Left colon (tissue), 2 donors: ENCODE measurements around the gene QRICH2. TPM values are rescaled to one million over a fixed set of nuclear protein-coding genes. Genes with fewer than 3 reads are reported as not detected.
A peak's percentile ranks its signal among the peaks of the same experiment; 100 is the strongest.
"Not testable (repeated sequence)": the region's sequence is repeated elsewhere in the genome, so short reads cannot be mapped to it uniquely, and the experiment has no call there.

ENCODE experiments used
- ATAC-seq: fragments of 200-7000 bp; cut with Tn5 transposase; one replicate; pipeline ENCODE4 v1.9.1; 2020; ENCODE audit warnings: mild to moderate bottlenecking, moderate library complexity
- DNase-seq, 2 donors: peaks; one replicate each; pipeline ENCODE4 v3.0.0-alpha.2; 2020
- intact Hi-C, 2 donors: fragments of 100-400 bp; cut with DNase I in 1 of 2; cut with micrococcal nuclease in 1 of 2; formaldehyde crosslinking; loops; one replicate each; pipeline versions ENCODE4 v1.11.2 to v1.14.0; 2022; cut with DNase I, micrococcal nuclease
- total RNA-seq, 2 donors: library from RNA; stranded (reverse); fragmentation: NEBNext Ultra II Directional; extraction: Animal tissue kit (Norgen Biotek cat#: 25700); gene quantifications; one replicate each; pipeline ENCODE4 v1.2.1, GENCODE V29; 2021
- donor health status: DM: no; HTN: no; CAD: no.
- donor health status: DM: yes; HTN: yes; CAD: no.

The QRICH2 gene
- total RNA-seq, 2 donors from 2014 or later: 1.9 to 2.3 TPM

DNA sequence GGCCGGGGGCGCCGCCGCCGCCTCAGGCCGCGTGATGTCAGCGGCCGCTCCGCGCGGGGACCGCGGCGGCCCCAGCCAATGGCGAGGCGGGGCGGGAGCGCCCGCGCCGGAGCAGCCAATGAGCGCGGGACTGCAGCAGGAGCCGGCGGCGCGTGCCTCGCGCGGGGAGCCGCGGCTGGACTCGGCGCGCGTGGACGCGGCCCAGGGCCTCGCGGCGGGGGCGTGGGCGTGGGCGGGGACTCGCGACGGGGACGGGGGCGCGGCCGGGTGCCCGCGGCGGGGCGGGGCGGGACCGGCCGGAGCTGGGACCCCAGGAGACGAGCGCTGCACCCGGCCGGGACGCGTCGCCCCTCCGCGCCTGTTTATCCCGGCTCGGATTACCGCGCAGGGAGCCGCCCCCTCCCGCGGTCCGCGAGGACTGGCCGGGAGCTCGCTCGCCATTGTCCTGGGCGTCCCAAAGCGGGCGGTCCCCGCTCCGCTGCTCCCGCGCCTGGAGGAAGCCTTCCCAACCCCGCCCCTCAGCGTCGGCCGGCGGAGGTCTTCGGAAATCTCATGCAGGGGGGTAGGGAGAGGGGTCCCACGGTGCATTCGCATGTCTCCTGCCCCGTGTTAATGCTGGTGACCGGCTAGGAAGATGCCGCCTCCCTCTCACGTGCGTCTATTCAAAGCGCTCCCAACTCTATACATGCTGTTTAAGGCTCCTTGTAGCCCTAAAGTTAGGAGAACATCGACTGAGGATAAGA, 67.4 kb downstream of the QRICH2 start, which contains the start of gene RNF157:
TSS of gene RNF157 (minus strand) at position 33 of the 743 bp plus-strand sequence. CDS start 253 bp downstream, outside the sequence.
- DNase-seq (peak; percentile 59 to 67), ATAC-seq (peak; percentile 73)
- intact Hi-C loops: no loop called here

DNA sequence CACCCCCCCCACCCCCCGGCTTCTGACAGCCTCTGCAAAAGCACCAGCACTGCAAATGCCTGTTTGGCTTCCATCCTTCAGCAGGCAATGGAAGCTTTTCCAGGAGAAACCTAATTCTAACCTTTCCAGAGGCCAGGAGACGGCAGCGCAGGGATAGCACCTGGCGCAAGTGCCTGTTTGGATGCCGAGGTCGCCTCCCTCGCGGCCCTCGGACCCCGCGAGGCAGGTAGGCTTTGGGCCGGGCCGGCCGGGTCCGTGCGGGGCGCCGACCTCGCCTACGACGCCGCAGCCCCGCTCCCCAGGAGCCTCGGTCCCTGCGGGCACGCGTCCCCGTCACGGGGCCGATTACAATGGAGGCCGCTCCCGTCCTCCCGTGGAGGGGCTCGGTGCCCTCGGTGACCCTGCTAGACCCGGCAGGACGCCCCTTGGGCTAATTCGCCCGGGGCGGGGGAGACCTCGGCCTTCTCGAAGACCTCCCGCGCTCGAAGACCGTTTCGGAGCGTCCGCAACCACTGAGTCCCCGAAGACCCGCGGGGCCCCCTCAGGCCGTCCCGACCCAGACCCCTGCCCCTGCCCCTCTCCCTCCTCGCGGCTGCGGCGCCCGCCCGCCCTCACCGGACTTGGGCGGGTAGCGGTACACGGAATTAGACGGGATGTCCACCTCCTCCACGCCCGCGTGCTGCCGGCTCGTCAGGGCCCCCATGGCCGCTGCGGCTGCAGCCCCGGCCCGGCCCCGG, 68.4 kb downstream of the QRICH2 start:
- DNase-seq (no peak), ATAC-seq (peak; percentile 17)
- intact Hi-C loops: no loop called here

- ATAC-seq: no peak
- DNase-seq: no peak
- intact Hi-C loops: no loop called here
Observed at GRCh38 chr17:76238847-76239537, 69.1 kb downstream of the QRICH2 start.

GRCh38 chr17:76237859-76238313, 70.2 kb downstream of the QRICH2 start:
- intact Hi-C loops: no loop called here
- peak in 1 of 2 donors; percentile 69 for DNase-seq
- peak; percentile 68 for ATAC-seq

- intact Hi-C loops: no loop called here
- DNase-seq (no peak), ATAC-seq (no peak)
Observed at GRCh38 chr17:76236603-76237002, 71.5 kb downstream of the QRICH2 start.

DNA sequence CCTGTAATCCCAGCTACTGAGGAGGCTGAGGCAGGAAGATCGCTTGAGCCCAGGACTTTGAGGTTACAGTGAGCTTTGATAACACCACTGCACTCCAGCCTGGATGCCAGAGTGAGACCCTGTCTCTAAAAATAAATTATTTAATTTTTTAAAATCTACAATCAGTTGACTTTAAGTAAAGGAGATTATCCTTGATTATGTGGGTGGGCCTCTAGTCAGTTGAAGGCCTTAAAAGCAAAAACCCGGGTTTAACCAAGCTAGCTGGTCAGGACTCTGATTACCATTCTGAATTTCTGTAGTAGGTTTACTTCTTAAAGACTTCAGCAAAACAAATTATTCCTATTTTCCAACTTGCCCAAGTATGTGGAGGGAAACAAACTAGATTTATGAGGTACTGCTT, 72.2 kb downstream of the QRICH2 start:
- ATAC-seq (no peak), DNase-seq (no peak)
- intact Hi-C loops: no loop called here

GRCh38 chr17:76234354-76234679, 73.8 kb downstream of the QRICH2 start:
- DNase-seq (no peak), ATAC-seq (no peak)
- intact Hi-C loops: no loop called here

DNA sequence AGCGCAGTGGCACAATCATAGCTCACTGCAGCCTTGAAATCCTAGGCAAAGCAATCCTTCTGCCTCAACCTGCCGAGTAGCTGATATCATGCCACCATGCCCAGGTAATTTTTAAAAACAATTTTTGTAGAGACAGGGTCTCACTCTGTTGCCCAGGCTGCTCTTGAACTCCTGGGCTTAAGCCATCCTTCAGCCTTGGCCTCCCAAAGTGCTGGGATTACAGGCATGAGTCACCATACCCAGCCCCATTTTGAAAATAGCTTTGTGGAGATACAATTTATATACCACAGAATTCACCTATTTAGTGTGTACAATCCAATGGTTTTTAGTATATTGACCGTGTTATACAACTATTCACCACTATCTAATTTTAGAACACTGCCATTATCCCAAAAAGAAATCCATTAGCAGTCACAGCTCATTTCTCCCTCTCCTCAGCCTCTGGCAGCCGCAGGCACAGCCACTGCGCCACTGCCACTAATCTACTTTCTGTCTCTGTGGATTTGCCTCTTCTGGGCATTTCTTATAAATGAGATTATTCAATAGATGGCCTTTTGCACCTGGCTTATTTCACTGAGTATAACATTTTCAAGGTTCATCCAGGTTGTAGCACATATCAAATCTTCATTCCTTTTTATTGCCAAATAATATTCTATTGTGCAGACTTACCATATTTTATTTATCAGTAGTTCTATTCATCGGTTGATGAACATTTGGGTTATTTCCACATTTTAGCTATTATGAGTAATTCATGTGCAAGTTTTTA, 74.3 kb downstream of the QRICH2 start:
- DNase-seq: no peak
- intact Hi-C loops: no loop called here
- ATAC-seq: no peak

- no peak for ATAC-seq
- intact Hi-C loops: no loop called here
- DNase-seq: no peak
Observed at GRCh38 chr17:76232342-76232741, 75.7 kb downstream of the QRICH2 start.

GRCh38 chr17:76226749-76227148, 81.3 kb downstream of the QRICH2 start:
- ATAC-seq, intact Hi-C loops, DNase-seq: not testable (repeated sequence)

- ATAC-seq, DNase-seq, intact Hi-C loops: not testable (repeated sequence)
Observed at GRCh38 chr17:76225373-76226086, 82.5 kb downstream of the QRICH2 start.

Other genes with a start within 250 kb of the QRICH2 start
- 10 to 100 TPM; 49.9 to 56.5 TPM for gene SRP68, start 235.8 kb downstream of the QRICH2 start, total RNA-seq
- gene GALR2, start 233.5 kb downstream of the QRICH2 start, total RNA-seq: not detected
- under 1 TPM in 1 of 2 donors, not detected in 1; 0.22 TPM for gene ZACN, start 229.1 kb downstream of the QRICH2 start, total RNA-seq
- gene EXOC7, start 204.5 kb downstream of the QRICH2 start, total RNA-seq: 100 to 1,000 TPM; 100 to 102 TPM
- 1 to 10 TPM; 1.6 to 2.8 TPM for gene FOXJ1, start 167.0 kb downstream of the QRICH2 start, total RNA-seq
- gene RNF157, start 67.8 kb downstream of the QRICH2 start, total RNA-seq: 10 to 100 TPM; 23.6 to 89.3 TPM
- 100 to 1,000 TPM in 1 of 2 donors, 10 to 100 TPM in 1; 75.6 to 113 TPM for gene UBALD2, start 42.9 kb downstream of the QRICH2 start, total RNA-seq
- gene PRPSAP1, start 45.6 kb upstream of the QRICH2 start, total RNA-seq: 10 to 100 TPM; 61.7 to 70.3 TPM
- 1 to 10 TPM; 2.9 to 4.2 TPM for gene SPHK1, start 76.3 kb upstream of the QRICH2 start, total RNA-seq
- 10 to 100 TPM; 15.9 to 18.2 TPM for gene UBE2O, start 144.9 kb upstream of the QRICH2 start, total RNA-seq
- gene AANAT, start 159.3 kb upstream of the QRICH2 start, total RNA-seq: not detected
- gene RHBDF2, start 193.1 kb upstream of the QRICH2 start, total RNA-seq: 10 to 100 TPM; 11.6 to 12.8 TPM
- gene CYGB, start 229.4 kb upstream of the QRICH2 start, total RNA-seq: 10 to 100 TPM in 1 of 2 donors, 1 to 10 TPM in 1; 9.0 to 12.2 TPM
- 1 to 10 TPM in 1 of 2 donors, under 1 TPM in 1; 0.92 to 2.3 TPM for gene PRCD, start 231.8 kb upstream of the QRICH2 start, total RNA-seq